HEK293 (cell line): ENCODE data around the gene TMEM98.

Experiments
- CTCF ChIA-PET: fragments of 350-600 bp; formaldehyde crosslinking; extraction: SDS; loops from one replicate; lab custom pipeline; 2021; ENCODE audit warnings: antibody characterized with exemption; lab: Yijun Ruan, JAX
- POLR2A ChIA-PET: fragments of 300-600 bp; formaldehyde crosslinking; extraction: SDS; loops from one replicate; lab custom pipeline; 2020; ENCODE audit warnings: antibody characterized with exemption, inconsistent platforms; lab: Yijun Ruan, JAX
- H3K27ac ChIP-seq: fragments of 200-500 bp; sonication (Bioruptor generic); 2 replicates; pipeline ENCODE4 v1.5.1; 2014; ENCODE audit warnings: low read depth, low read length, control low read depth, inconsistent platforms; ENCODE audit errors: extremely low read depth
- H3K36me3 ChIP-seq, 2 experiments: fragments of 200-500 bp in 1 of 2; sonication (Bioruptor generic) in 1 of 2; 1 replicate in 1 of 2; 2 replicates in 1 of 2; pipeline ENCODE4 v1.5.1; 2014 to 2017; ENCODE audit warnings: inconsistent platforms in 2 of 2, low read length in 2 of 2; ENCODE audit not compliant: control insufficient read depth in 2 of 2, insufficient read depth in 1 of 2
- H3K4me1 ChIP-seq: fragments of 200-500 bp; sonication (Bioruptor generic); 2 replicates; pipeline ENCODE4 v1.5.1; 2014; ENCODE audit warnings: mild to moderate bottlenecking, low read length, inconsistent platforms; ENCODE audit not compliant: control insufficient read depth, insufficient read depth
- H3K4me3 ChIP-seq: 2 replicates; pipeline ENCODE4 v1.5.1; 2011; ENCODE audit warnings: low read depth, mild to moderate bottlenecking, control low read depth, low read length, moderate library complexity
- H3K9me3 ChIP-seq: fragments of 200-500 bp; sonication (Bioruptor generic); 2 replicates; pipeline ENCODE4 v1.5.1; 2014; ENCODE audit warnings: low read depth, low read length, inconsistent platforms; ENCODE audit not compliant: control insufficient read depth, insufficient read depth
- GLIS2 ChIP-seq: fragments of 450-650 bp; formaldehyde crosslinking; IDR thresholded peaks from 2 replicates; pipeline ENCODE4 v1.5.1; 2016; ENCODE audit warnings: missing biosample characterization, missing genetic modification characterization
- KLF8 ChIP-seq: fragments of 450-650 bp; formaldehyde crosslinking; IDR thresholded peaks from 2 replicates; pipeline ENCODE4 v1.5.1; 2016; ENCODE audit warnings: missing biosample characterization, missing genetic modification characterization
- WT1 ChIP-seq: fragments of 450-650 bp; formaldehyde crosslinking; IDR thresholded peaks from 2 replicates; pipeline ENCODE4 v1.5.1; 2016; ENCODE audit warnings: missing biosample characterization, missing genetic modification characterization
- ZFHX2 ChIP-seq: fragments of 450-650 bp; formaldehyde crosslinking; conservative IDR thresholded peaks from 2 replicates; pipeline ENCODE4 v1.5.1; 2016; ENCODE audit warnings: missing biosample characterization, missing genetic modification characterization
- ZNF155 ChIP-seq: fragments of 450-650 bp; formaldehyde crosslinking; IDR thresholded peaks from 2 replicates; pipeline ENCODE4 v1.5.1; 2016; ENCODE audit warnings: missing biosample characterization, missing genetic modification characterization
- ZNF202 ChIP-seq: fragments of 450-650 bp; formaldehyde crosslinking; IDR thresholded peaks from 2 replicates; pipeline ENCODE4 v1.5.1; 2016; ENCODE audit warnings: missing biosample characterization, missing genetic modification characterization, borderline replicate concordance
- ZNF221 ChIP-seq: fragments of 450-650 bp; formaldehyde crosslinking; IDR thresholded peaks from 2 replicates; pipeline ENCODE4 v1.5.1; 2017; ENCODE audit warnings: missing biosample characterization, missing genetic modification characterization, borderline replicate concordance
- ZNF239 ChIP-seq: fragments of 450-650 bp; formaldehyde crosslinking; IDR thresholded peaks from 2 replicates; pipeline ENCODE4 v1.5.1; 2016; ENCODE audit warnings: missing biosample characterization, missing genetic modification characterization
- ZNF514 ChIP-seq: fragments of 450-650 bp; formaldehyde crosslinking; IDR thresholded peaks from 2 replicates; pipeline ENCODE4 v1.5.1; 2016; ENCODE audit warnings: missing biosample characterization, missing genetic modification characterization
- ZNF529 ChIP-seq: fragments of 450-650 bp; formaldehyde crosslinking; IDR thresholded peaks from 2 replicates; pipeline ENCODE4 v1.5.1; 2017; ENCODE audit warnings: missing genetic modification characterization, missing biosample characterization; ENCODE audit not compliant: insufficient replicate concordance
- ZNF548 ChIP-seq: fragments of 450-650 bp; formaldehyde crosslinking; IDR thresholded peaks from 2 replicates; pipeline ENCODE4 v1.5.1; 2016; ENCODE audit warnings: missing biosample characterization, missing genetic modification characterization
- ZNF585B ChIP-seq: fragments of 450-650 bp; formaldehyde crosslinking; IDR thresholded peaks from 2 replicates; pipeline ENCODE4 v1.5.1; 2016; ENCODE audit warnings: missing biosample characterization, missing genetic modification characterization
- ZNF677 ChIP-seq: fragments of 450-650 bp; IDR thresholded peaks from 2 replicates; pipeline ENCODE4 v1.5.0; 2018; ENCODE audit warnings: missing biosample characterization, mild to moderate bottlenecking, missing genetic modification characterization, moderate library complexity
- ZSCAN30 ChIP-seq: fragments of 450-650 bp; IDR thresholded peaks from 2 replicates; pipeline ENCODE4 v1.5.1; 2018; ENCODE audit warnings: missing biosample characterization, mild to moderate bottlenecking, missing genetic modification characterization, moderate library complexity
- TF ChIP-seq, protein P1 (sequence below): fragments of 450-650 bp; formaldehyde crosslinking; IDR thresholded peaks from 2 replicates; pipeline ENCODE4 v1.5.1; 2017; ENCODE audit warnings: missing biosample characterization, missing genetic modification characterization
- TF ChIP-seq, protein P2 (sequence below): fragments of 450-650 bp; formaldehyde crosslinking; IDR thresholded peaks from 2 replicates; pipeline ENCODE4 v1.5.1; 2016; ENCODE audit warnings: missing biosample characterization, missing genetic modification characterization, borderline replicate concordance
- TF ChIP-seq, protein P3 (sequence below): fragments of 450-650 bp; formaldehyde crosslinking; IDR thresholded peaks from 2 replicates; pipeline ENCODE4 v1.5.1; 2016; ENCODE audit warnings: missing biosample characterization, missing genetic modification characterization
- TF ChIP-seq, protein P4 (sequence below): fragments of 450-650 bp; formaldehyde crosslinking; IDR thresholded peaks from 2 replicates; pipeline ENCODE4 v1.5.1; 2016; ENCODE audit warnings: missing biosample characterization, missing genetic modification characterization, low read depth

The TMEM98 gene, protein sequence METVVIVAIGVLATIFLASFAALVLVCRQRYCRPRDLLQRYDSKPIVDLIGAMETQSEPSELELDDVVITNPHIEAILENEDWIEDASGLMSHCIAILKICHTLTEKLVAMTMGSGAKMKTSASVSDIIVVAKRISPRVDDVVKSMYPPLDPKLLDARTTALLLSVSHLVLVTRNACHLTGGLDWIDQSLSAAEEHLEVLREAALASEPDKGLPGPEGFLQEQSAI

DNA sequence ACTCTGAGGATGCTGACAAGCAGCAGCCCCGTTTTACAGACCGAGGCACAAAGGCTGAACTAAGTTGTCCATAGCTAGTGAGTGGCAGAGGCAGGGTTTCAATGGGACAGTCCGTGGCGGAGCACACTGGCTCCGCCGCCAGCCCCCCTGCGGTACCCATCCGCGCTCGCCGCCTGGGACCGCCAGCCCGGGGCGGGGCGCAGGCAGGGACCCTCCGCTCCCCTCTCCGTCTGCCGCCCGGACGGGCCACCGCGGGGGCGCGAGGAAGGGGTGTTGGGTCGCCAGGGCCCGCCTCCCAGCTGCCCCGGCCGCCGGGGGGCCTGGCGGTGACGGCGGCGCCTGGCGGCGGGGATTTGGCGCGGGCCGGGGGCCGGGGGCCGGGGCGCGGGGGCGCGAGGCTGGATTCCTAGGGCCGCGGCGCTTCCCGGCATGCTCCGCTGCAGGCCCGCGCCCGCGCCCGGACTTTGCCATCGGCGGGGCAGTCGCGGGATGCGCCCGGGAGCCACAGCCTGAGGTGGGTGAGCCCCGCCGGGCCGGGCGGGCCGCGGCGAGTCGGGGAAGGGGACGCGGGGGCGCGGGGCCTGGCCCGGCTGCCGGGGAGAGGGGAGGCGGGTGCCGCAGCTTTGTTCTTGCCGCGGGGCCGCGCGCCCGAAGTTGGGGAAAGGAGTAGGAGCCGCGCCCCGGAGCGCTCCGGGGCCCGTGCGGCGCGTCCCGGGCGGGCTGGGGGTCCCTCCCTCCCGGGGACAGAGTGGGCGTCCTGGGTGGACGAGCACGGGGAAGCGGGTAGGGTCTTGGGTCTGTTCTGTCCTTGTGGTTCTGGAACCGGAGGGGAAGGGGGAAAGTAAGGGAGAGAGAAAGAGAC, at the start of gene TMEM98:
TSS of gene TMEM98 (plus strand) at position 430 of the 862 bp plus-strand sequence. CDS start 3,376 bp downstream, outside the sequence.
- H3K27ac ChIP-seq = peak within 1 kb of the TSS; percentile 67; the same call in 1 of the 2 replicates
- TF ChIP-seq, protein P1, sequence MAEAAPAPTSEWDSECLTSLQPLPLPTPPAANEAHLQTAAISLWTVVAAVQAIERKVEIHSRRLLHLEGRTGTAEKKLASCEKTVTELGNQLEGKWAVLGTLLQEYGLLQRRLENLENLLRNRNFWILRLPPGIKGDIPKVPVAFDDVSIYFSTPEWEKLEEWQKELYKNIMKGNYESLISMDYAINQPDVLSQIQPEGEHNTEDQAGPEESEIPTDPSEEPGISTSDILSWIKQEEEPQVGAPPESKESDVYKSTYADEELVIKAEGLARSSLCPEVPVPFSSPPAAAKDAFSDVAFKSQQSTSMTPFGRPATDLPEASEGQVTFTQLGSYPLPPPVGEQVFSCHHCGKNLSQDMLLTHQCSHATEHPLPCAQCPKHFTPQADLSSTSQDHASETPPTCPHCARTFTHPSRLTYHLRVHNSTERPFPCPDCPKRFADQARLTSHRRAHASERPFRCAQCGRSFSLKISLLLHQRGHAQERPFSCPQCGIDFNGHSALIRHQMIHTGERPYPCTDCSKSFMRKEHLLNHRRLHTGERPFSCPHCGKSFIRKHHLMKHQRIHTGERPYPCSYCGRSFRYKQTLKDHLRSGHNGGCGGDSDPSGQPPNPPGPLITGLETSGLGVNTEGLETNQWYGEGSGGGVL (tag by site-specific recombination) = no peak
- TF ChIP-seq ZNF155 (no peak), ZFHX2 (tag by site-specific recombination) (peak; percentile 19; the same call in 1 of the 2 replicates), ZNF529 (tag by site-specific recombination) (no peak), ZNF677 (tag by site-specific recombination) (no peak), ZNF221 (tag by site-specific recombination) (no peak), ZNF585B (tag by site-specific recombination) (no peak), ZSCAN30 (tag by site-specific recombination) (no peak), ZNF514 (tag by site-specific recombination) (no peak), KLF8 (tag by site-specific recombination) (no peak), ZNF548 (tag by site-specific recombination) (no peak), ZNF202 (tag by site-specific recombination) (no peak), WT1 (no peak), ZNF239 (tag by site-specific recombination) (no peak), GLIS2 (tag by site-specific recombination) (peak; percentile 1; the same call in 1 of the 2 replicates)
- TF ChIP-seq, protein P2, sequence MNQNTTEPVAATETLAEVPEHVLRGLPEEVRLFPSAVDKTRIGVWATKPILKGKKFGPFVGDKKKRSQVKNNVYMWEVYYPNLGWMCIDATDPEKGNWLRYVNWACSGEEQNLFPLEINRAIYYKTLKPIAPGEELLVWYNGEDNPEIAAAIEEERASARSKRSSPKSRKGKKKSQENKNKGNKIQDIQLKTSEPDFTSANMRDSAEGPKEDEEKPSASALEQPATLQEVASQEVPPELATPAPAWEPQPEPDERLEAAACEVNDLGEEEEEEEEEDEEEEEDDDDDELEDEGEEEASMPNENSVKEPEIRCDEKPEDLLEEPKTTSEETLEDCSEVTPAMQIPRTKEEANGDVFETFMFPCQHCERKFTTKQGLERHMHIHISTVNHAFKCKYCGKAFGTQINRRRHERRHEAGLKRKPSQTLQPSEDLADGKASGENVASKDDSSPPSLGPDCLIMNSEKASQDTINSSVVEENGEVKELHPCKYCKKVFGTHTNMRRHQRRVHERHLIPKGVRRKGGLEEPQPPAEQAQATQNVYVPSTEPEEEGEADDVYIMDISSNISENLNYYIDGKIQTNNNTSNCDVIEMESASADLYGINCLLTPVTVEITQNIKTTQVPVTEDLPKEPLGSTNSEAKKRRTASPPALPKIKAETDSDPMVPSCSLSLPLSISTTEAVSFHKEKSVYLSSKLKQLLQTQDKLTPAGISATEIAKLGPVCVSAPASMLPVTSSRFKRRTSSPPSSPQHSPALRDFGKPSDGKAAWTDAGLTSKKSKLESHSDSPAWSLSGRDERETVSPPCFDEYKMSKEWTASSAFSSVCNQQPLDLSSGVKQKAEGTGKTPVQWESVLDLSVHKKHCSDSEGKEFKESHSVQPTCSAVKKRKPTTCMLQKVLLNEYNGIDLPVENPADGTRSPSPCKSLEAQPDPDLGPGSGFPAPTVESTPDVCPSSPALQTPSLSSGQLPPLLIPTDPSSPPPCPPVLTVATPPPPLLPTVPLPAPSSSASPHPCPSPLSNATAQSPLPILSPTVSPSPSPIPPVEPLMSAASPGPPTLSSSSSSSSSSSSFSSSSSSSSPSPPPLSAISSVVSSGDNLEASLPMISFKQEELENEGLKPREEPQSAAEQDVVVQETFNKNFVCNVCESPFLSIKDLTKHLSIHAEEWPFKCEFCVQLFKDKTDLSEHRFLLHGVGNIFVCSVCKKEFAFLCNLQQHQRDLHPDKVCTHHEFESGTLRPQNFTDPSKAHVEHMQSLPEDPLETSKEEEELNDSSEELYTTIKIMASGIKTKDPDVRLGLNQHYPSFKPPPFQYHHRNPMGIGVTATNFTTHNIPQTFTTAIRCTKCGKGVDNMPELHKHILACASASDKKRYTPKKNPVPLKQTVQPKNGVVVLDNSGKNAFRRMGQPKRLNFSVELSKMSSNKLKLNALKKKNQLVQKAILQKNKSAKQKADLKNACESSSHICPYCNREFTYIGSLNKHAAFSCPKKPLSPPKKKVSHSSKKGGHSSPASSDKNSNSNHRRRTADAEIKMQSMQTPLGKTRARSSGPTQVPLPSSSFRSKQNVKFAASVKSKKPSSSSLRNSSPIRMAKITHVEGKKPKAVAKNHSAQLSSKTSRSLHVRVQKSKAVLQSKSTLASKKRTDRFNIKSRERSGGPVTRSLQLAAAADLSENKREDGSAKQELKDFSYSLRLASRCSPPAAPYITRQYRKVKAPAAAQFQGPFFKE = no peak
- TF ChIP-seq, protein P3, sequence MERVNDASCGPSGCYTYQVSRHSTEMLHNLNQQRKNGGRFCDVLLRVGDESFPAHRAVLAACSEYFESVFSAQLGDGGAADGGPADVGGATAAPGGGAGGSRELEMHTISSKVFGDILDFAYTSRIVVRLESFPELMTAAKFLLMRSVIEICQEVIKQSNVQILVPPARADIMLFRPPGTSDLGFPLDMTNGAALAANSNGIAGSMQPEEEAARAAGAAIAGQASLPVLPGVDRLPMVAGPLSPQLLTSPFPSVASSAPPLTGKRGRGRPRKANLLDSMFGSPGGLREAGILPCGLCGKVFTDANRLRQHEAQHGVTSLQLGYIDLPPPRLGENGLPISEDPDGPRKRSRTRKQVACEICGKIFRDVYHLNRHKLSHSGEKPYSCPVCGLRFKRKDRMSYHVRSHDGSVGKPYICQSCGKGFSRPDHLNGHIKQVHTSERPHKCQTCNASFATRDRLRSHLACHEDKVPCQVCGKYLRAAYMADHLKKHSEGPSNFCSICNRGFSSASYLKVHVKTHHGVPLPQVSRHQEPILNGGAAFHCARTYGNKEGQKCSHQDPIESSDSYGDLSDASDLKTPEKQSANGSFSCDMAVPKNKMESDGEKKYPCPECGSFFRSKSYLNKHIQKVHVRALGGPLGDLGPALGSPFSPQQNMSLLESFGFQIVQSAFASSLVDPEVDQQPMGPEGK = peak; percentile 41; the same call in 1 of the 2 replicates
- TF ChIP-seq, protein P4, sequence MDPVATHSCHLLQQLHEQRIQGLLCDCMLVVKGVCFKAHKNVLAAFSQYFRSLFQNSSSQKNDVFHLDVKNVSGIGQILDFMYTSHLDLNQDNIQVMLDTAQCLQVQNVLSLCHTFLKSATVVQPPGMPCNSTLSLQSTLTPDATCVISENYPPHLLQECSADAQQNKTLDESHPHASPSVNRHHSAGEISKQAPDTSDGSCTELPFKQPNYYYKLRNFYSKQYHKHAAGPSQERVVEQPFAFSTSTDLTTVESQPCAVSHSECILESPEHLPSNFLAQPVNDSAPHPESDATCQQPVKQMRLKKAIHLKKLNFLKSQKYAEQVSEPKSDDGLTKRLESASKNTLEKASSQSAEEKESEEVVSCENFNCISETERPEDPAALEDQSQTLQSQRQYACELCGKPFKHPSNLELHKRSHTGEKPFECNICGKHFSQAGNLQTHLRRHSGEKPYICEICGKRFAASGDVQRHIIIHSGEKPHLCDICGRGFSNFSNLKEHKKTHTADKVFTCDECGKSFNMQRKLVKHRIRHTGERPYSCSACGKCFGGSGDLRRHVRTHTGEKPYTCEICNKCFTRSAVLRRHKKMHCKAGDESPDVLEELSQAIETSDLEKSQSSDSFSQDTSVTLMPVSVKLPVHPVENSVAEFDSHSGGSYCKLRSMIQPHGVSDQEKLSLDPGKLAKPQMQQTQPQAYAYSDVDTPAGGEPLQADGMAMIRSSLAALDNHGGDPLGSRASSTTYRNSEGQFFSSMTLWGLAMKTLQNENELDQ (tag by site-specific recombination) = no peak

More for the DNA sequence above, at the start of gene TMEM98:
- H3K36me3 ChIP-seq = peaks cover 0 to 16% of the 10 kb centered on the region in 2 experiments; a peak in 2 of 3 replicates
- POLR2A ChIA-PET = interaction anchor here (0.6 to 1.7 kb wide), 4 partner anchors 12 to 442 kb away, joined by 3 to 5 read pairs (median 3); partner anchors contain the start of gene MYO1D
- H3K9me3 ChIP-seq = no peaks in the 10 kb centered on the region
- H3K4me3 ChIP-seq = peak within 1 kb of the TSS; percentile 53
- CTCF ChIA-PET = interaction anchor here (0.6 to 2.2 kb wide), 6 partner anchors 9 to 171 kb away, joined by 3 to 16 read pairs (median 6); no protein-coding TSS in a partner anchor
- peaks cover 10% of the 10 kb centered on the region for H3K4me1 ChIP-seq
